ENCODE measurements around the gene MAGEB16.

MAGEB16 gene

GRCh38 chrX:35787867-35788266, 10.3 kb upstream of the MAGEB16 start:
- TF ChIP-seq POLR2AphosphoS5 (IDR thresholded peaks at IDR 0.05; ENCODE audit: low read depth, low read length) (no peak), TAF1 (IDR thresholded peaks at IDR 0.05; ENCODE audit: borderline replicate concordance, insufficient read depth, low read length) (no peak), REST (IDR thresholded peaks at IDR 0.05; ENCODE audit: insufficient read depth in 1 of 2, low read depth in 2 of 2, low read length in 2 of 2) (no peak), FOXP2 (optimal IDR thresholded peaks at IDR 0.05; ENCODE audit: borderline replicate concordance, extremely low read depth, extremely low read length, insufficient read depth) (no peak), SIN3A (IDR thresholded peaks at IDR 0.05; ENCODE audit: borderline replicate concordance, insufficient read depth, low read length) (no peak)

- no peak for TF ChIP-seq TAF1 (IDR thresholded peaks at IDR 0.05; ENCODE audit: borderline replicate concordance, insufficient read depth, low read length)
Measured at GRCh38 chrX:35800474-35800873, 2.3 kb downstream of the MAGEB16 start.

GRCh38 chrX:35809781-35810180, 11.6 kb downstream of the MAGEB16 start:
- TF ChIP-seq POLR2AphosphoS5 (IDR thresholded peaks at IDR 0.05; ENCODE audit: low read depth, low read length) (no peak), TAF1 (IDR thresholded peaks at IDR 0.05; ENCODE audit: borderline replicate concordance, insufficient read depth, low read length) (no peak), REST (IDR thresholded peaks at IDR 0.05; ENCODE audit: insufficient read depth in 1 of 2, low read depth in 2 of 2, low read length in 2 of 2) (no peak), FOXP2 (optimal IDR thresholded peaks at IDR 0.05; ENCODE audit: borderline replicate concordance, extremely low read depth, extremely low read length, insufficient read depth) (no peak), SIN3A (IDR thresholded peaks at IDR 0.05; ENCODE audit: borderline replicate concordance, insufficient read depth, low read length) (no peak)

GRCh38 chrX:35819241-35819640, 21.1 kb downstream of the MAGEB16 start:
- no peak for TF ChIP-seq REST (IDR thresholded peaks at IDR 0.05; ENCODE audit: insufficient read depth in 1 of 2, low read depth in 2 of 2, low read length in 2 of 2)
- no peak for TF ChIP-seq TAF1 (IDR thresholded peaks at IDR 0.05; ENCODE audit: borderline replicate concordance, insufficient read depth, low read length)
- TF ChIP-seq FOXP2 (optimal IDR thresholded peaks at IDR 0.05; ENCODE audit: borderline replicate concordance, extremely low read depth, extremely low read length, insufficient read depth): no peak
- TF ChIP-seq POLR2AphosphoS5 (IDR thresholded peaks at IDR 0.05; ENCODE audit: low read depth, low read length): no peak
- no peak for TF ChIP-seq SIN3A (IDR thresholded peaks at IDR 0.05; ENCODE audit: borderline replicate concordance, insufficient read depth, low read length)

GRCh38 chrX:35826503-35826902, 28.4 kb downstream of the MAGEB16 start:
- TF ChIP-seq POLR2AphosphoS5 (IDR thresholded peaks at IDR 0.05; ENCODE audit: low read depth, low read length) (no peak), SIN3A (IDR thresholded peaks at IDR 0.05; ENCODE audit: borderline replicate concordance, insufficient read depth, low read length) (no peak), FOXP2 (optimal IDR thresholded peaks at IDR 0.05; ENCODE audit: borderline replicate concordance, extremely low read depth, extremely low read length, insufficient read depth) (no peak), TAF1 (IDR thresholded peaks at IDR 0.05; ENCODE audit: borderline replicate concordance, insufficient read depth, low read length) (no peak), REST (IDR thresholded peaks at IDR 0.05; ENCODE audit: insufficient read depth in 1 of 2, low read depth in 2 of 2, low read length in 2 of 2) (no peak)

All from PFSK-1 (cell line).